ENCODE data around the gene ZDHHC20. TPM values are rescaled to one million over a fixed set of nuclear protein-coding genes. Genes with fewer than 3 reads are reported as not detected.
"Not testable (repeated sequence)": the region's sequence is repeated elsewhere in the genome, so short reads cannot be mapped to it uniquely, and the experiment has no call there.

ZDHHC20 gene
- total RNA-seq, 1 donor from 2014 or later = 95.6 TPM

DNA sequence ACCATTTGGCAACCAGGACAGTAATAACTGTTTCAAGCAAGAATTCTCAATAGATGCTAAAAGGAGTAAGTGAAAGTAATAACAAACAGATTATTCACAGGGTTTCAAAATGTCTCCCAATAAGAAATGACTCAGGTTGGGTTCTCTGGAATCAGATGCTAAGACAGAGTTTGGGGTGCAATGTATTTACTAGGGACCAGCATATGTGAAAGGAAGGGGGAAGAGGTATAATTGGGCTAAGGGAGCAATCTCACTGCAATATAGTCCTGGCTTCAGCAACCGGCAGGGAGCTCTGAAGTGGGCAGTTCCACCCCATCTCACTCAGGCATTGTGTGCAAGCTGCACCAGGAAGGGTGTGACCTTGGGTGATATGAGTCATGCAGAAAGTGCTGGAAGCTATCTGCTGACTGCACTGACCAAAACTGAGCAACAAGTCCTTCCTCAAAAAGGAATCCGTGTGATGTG is 23.4 kb downstream of the ZDHHC20 start:
- peak; percentile 57 for DNase-seq (ENCODE audit: low spot score)

DNA sequence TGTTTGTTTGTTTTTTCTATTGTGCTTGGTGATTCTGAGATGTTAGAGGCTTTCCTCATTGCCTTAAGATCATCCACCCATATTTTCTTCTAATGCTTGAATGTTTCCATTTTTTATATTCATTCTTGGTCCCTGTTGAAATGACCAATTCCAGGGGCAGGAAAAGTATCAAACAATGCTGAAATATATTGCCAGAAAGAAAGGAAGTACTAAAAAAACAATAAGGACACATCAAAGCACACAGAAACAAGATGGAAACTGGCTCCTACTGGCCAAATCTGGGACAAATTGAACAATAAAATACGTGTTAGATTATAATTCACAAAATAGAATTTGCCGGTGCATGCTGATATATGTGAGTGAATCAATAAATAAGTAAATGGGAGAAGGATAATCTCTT is 23.9 kb downstream of the ZDHHC20 start:
- DNase-seq (ENCODE audit: low spot score) = no peak

GRCh38 chr13:21434588-21434987 is 24.5 kb downstream of the ZDHHC20 start:
- no peak for DNase-seq (ENCODE audit: low spot score)

GRCh38 chr13:21429211-21429610 is 29.9 kb downstream of the ZDHHC20 start:
- DNase-seq (ENCODE audit: low spot score) = no peak

- DNase-seq (ENCODE audit: low spot score) = no peak
These were observed 31.4 kb downstream of the ZDHHC20 start for GRCh38 chr13:21427741-21428140.

DNA sequence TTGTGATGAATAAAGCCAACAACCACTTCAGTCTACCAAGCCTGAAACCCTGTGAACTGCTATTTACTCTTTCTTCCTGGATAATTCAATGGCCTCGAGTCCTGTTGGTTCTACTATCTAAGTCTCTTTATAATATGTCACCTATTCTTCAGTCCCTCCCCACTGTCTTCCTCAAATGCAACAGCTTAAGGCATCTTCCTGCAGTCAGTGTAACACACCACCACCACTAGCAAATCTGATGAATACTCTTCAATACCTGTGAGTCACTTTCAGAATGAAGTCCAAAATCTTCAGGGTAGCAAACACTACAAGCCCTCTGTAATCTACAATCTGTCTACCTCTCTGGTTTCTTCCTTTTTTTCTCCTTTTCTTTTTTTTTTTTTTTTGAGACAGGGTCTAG is 32.9 kb downstream of the ZDHHC20 start:
- no peak for DNase-seq (ENCODE audit: low spot score)

DNA sequence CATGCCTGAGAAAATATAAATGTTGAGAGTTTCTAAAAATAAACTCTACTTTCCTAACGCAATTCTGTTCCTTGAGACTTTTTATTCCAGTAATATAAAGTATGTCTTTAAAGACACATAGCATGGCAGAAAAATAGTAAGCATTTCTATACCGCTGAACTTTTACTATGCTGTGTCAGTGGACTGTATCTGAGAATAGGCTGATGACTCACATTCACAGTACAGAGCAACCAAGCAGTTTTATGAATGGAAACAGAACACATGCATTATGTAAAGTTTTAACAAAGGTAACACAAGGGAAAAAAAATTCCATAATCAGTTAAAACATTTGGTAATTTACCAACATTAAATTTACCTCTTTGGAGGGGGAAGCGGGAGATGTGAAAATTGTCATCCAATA is 38.4 kb downstream of the ZDHHC20 start:
- DNase-seq (ENCODE audit: low spot score) = no peak

DNA sequence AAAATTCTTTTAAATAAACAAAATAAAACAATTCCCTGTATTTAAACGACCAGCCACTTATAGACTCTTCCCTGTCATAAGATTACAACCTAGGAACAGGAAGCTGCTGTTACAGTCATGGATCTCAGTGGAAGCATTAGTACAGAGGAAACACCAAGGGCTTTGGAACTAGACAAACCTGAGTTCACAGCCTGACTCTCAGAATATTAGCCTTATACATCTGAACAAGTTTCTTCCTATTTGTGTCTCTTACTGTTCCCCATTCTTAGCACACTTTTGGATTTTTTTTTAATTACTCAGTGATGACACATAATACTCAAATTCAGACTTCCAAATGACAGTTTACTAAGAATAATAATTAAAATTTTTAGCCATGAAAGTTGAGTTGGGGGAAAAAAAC is 46.1 kb downstream of the ZDHHC20 start:
- no peak for DNase-seq (ENCODE audit: low spot score)

- not testable (repeated sequence) for DNase-seq (ENCODE audit: low spot score)
These were observed 48.6 kb downstream of the ZDHHC20 start for GRCh38 chr13:21410453-21410852.

GRCh38 chr13:21405309-21405708 is 53.8 kb downstream of the ZDHHC20 start:
- DNase-seq (ENCODE audit: low spot score) = no peak

DNA sequence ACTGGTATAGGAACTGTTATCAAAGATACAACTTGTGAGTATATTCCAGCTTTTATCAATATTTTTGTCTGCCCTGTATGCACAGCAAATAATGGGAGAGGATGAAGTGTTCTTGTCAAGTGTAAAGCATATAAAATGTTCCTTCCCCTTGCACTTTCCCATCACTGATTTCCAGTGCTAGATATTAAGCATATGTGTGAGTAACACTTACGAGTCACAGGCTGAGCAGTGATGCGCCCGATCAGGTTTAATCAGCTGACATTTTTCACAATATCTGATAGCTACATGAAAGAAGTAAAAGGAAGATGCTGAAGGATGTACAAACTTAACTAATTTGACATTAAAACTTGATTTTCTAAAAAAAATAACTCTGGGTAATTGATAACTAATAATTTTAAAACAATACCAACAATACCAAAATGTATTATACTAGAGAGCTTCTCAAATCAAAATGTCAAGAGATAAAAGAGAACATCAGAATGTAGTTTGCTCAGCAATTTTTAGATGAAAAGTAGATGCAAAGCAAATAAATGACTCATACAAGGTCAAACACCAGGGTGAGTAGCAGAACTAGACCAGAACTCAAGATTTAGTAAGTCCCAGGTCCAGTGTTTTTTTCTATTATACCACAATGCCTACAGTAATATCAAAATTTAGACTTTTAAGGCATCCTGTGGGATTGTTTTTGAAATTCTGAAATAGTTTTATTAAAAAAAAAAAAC is 56.4 kb downstream of the ZDHHC20 start:
- DNase-seq (ENCODE audit: low spot score) = no peak

GRCh38 chr13:21399741-21400140 is 59.4 kb downstream of the ZDHHC20 start:
- no peak for DNase-seq (ENCODE audit: low spot score)

DNA sequence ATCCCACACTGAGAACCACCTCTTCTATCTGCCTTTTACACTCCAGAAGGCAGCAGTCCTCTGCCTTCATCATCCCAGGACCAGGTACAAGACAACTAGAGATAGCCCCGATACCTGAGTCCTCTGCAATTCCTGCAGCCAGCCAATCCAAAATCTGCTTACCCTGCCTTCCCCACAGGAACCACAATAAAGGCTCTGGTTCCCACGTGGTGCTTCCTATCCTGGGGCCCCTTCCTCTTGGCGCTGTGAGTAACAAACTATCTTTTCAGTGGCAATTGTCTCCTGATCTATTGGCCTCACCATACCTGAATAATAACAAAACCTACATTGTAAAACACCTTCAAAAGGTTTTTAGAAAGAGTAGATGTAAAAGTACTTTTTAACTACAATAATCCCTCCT is 63.1 kb downstream of the ZDHHC20 start:
- DNase-seq (ENCODE audit: low spot score) = no peak

DNA sequence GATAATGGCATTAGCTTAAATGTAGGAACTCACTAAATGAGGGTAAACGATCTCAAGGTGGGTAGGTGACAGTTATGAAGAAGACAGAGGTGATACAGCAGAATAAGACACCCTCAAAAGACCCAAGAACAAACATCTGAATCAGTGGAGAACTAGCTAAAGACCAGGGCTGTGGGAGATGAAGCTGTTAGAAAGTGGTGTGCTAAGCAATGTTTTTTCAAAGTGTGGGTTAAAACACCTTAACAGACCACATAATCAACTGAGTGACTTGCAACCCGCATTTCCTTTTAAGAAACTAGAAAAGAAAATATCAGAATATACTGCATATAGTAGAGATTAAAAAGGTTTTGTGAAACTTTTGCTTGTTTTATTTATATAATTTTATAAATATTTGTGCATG is 70.0 kb downstream of the ZDHHC20 start:
- DNase-seq (ENCODE audit: low spot score) = no peak

DNA sequence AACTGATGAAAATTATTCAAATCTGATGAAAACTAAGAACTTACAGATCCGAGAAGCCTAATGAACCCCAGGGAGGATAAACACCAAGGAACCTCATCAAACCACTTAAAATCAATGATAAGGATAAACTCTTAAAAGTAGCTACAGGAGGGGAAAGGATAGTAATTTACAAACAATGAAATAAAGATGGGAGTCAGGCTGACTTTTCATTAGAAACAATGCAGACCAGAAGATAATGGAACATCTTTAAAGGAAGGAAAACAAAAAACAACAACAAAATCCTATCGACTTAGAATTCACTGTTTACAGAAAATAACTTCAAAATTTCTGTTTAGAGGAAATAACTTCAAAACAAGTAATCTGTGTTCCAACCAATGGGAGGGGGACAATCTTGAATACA is 73.4 kb downstream of the ZDHHC20 start:
- DNase-seq (ENCODE audit: low spot score) = no peak

DNA sequence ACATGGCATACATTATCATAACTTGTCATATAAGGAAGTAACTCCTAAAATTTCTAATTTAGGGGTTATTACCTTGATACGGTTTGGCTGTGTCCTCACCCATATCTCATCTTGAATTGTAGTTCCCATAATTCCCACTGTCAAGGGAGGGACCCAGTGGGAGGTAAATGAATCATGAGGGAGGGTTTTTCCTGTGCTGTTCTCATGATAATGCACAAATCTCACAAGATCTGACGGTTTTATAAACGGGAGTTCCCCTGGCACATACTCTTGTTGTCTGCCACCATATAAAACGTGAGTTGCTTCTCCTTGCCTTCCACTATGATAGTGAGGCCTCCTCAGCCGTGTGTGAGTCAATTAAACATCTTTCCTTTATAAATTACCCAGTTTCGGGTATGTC is 76.0 kb downstream of the ZDHHC20 start:
- DNase-seq (ENCODE audit: low spot score) = no peak

DNA sequence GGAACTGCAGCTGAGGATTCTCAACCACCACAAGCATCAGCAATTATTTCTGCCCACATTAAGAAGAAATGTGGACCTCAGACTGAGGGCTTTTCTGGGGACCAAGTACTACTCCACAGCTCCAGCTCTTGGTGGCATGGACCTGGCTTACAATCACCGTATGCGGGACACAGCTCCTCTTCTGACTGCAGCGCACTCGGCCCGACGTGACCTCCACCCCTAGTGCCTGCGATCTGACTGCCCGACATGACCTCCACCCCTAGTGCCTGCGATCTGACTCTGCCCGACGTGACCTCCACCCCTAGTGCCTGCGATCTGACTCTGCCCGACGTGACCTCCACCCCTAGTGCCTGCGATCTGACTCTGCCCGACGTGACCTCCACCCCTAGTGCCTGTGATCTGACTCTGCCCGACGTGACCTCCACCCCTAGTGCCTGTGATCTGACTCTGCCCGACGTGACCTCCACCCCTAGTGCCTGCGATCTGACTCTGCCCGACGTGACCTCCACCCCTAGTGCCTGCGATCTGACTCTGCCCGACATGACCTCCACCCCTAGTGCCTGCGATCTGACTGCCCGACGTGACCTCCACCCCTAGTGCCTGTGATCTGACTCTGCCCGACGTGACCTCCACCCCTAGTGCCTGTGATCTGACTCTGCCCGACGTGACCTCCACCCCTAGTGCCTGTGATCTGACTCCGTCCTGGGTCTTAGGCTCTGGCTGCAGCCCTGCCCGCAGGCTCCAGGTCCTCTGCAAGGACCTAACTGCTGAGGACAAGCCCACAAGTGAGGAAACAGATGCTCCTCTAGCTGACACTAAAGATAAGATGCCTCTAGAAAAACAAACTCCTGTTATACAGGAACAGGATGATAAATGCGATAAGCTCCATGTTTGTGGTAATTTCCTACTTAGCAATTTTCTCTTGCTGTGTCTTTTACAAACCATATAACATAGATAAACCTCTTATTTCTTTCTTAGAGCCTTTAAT is 81.8 kb downstream of the ZDHHC20 start:
- not testable (repeated sequence) for DNase-seq (ENCODE audit: low spot score)

DNA sequence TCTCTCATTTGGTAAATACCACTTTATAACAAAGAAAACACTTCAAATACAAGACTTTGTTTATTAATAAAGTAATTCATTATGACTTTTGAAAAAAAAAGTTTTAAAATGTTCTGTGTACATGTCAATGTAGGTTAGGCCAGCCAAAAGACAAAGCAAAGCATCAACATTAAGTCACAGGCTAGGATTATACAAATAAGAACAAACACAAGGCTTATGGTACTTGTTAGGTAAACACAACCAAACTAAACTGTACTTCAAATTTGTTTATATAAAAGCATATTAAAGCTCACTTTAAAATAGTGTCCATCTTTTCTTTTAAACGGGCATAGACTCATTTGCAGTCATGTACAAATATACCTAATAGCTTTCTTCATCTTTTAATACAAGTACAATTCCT is 86.6 kb downstream of the ZDHHC20 start:
- no peak for DNase-seq (ENCODE audit: low spot score)

- no peak for DNase-seq (ENCODE audit: low spot score)
These were observed 88.1 kb downstream of the ZDHHC20 start for GRCh38 chr13:21371011-21371410.

- no peak for DNase-seq (ENCODE audit: low spot score)
These were observed 93.5 kb downstream of the ZDHHC20 start for GRCh38 chr13:21365574-21365973.

DNA sequence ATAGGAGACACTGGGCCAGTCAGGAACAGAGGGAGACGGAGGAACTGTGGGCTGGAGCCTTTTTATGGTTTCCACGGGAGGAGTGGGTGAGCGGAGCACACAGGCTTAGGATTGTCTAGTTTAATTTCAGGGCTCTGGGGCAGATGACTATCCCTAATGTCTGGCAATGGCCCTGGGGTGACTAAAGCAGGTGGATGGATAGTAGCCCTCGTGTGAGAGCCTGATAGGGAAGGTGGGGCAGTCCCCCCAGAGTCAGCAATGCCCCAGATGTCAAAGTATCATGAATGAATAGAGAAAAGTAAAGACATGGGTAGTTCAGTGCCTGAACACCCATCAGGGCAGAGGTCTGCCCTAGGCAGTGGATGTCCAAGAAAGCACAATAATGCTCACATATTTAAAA is 94.2 kb downstream of the ZDHHC20 start:
- DNase-seq (ENCODE audit: low spot score) = no peak

DNA sequence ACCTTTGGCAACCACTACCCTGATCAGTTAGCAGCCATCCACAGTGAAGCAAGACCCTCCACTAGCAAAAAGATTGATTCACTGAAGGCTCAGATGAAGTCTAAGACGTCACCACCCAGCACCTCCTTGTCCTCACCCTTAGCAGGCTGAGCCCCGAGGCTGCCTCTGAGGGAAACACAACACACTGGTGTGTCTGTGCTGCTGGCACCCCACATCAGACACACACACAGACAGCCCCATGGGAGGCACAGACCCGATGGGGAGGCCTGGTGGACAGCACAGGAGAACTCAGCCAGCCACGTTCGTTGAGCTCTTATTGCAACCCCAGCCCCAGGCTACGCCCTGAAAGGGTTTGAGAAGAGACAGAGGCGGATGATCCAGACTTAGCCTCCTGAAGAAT is 94.7 kb downstream of the ZDHHC20 start:
- DNase-seq (ENCODE audit: low spot score) = no peak

- DNase-seq (ENCODE audit: low spot score) = no peak
These were observed 96.4 kb downstream of the ZDHHC20 start for GRCh38 chr13:21362741-21363140.
